HG02870 (cell line): Measurements from ENCODE around the gene AKT2.

Source experiments
- ATAC-seq: cut with Tn5 transposase; IDR thresholded peaks from one replicate; pipeline ENCODE4 v1.9.1; 2021; ENCODE audit warnings: mild to moderate bottlenecking, moderate library complexity; ENCODE audit not compliant: unreplicated experiment

AKT2 gene

DNA sequence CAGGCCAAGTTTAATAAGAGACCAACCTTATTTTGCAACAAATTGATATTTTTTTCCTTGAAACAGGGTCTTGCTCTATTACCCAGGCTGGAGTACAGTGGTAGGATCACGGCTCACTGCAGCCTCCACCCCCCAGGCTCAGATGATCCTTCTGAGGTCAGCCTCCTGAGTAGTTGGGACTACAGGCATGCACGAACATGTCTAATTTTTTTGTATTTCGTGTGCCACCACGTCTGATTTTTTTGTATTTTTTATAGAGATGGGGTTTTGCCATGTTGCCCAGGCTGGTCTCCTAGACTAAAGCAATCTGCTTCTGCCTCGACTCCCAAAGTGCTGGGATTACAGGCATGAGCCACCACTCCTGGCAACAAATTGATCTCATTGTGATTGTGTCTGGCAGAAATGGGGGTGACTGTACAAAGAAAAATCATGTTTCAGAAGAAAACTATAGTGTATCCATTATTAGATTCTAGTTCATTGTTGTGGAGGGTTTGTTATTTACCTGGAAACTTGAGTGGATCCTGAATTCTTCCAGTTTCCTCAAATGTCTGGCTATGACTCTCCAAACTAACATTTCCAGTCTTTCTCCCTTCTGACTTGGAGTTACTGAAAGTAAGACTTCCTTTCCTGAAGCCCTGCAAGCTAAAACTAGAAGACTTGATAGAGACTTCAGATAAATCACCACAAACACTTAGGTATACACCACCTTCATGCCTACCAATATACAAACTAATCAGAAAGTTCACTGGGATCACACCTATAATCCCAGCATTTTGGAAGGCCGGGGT lies 17.3 kb upstream of the AKT2 start:
- no peak for ATAC-seq

DNA sequence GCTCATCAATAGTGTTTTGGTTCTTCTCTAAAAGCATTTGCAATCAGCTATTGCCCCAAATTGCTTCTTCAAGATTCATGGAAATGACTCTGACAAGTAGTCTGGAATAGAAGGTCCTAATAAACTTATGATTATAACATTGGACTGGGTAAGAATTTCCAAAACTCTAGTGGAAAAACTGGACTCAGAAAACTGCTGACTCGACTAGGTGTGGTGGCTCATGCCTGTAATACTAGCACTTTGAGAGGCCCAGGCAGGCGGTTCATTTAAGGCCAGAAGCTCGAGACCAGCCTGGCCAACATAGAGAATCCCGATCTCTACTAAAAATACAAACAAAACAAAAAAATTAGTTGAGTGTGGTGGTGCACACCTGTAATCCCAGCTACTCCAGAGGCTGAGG lies 15.5 kb upstream of the AKT2 start:
- ATAC-seq: no peak

DNA sequence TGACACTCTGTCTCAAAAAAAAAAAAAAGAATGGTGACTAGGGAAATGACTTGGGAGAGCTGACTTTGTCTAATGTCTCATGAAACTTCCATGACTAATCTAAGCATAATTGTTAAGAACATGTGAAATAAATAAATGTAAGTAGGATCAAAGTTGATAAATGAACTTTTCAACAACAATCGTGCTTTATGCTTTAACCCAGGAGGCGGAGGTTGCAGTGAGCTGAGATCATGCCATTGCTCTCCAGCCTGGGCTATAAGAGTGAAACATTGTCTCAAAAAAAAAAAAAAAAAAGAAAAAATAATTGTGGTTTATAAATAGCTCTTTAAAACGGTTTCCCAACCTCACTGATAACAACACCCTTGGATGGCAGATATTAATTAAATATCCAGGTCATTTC lies 12.9 kb upstream of the AKT2 start:
- ATAC-seq: no peak

DNA sequence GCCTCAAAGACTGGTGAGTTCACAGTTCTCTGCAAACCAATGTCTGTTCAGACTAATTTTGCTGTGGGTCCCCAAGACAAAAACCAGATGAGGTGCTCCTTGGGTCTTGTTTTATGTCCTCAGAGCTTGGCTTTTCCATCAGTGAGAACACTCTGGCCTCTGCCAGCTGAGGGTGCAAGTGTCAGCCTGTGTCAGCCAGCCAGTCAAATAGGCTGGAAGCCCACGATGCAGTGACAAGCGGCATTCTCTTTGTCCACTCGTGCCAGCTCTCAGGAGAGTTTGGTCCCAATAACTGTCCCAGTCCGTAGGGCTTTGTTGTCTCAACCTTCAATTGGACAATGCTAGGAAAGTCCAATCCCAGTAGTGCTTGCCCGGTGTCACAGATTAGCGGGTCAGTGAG lies 9.4 kb upstream of the AKT2 start:
- no peak for ATAC-seq

DNA sequence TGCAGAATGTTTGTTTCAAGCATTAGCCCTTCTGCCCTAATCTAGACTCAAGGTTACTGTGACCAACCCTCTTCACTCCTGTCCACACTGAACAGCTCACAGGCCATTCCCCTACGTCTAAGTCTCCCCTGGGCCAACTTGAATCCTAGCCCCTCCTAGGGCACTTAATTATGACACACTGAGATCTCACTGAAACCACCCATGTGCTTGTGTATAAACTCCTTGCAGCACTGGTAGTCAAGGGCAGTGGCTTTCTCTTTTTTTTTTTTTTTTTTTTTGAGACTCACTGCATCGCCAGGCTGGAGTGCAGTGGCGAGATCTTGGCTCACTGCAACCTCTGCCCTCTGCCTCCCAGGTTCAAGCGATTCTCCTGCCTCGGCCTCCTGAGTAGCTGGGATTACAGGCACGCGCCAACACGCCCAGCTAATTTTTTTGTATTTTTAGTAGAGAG lies 1.9 kb upstream of the AKT2 start:
- no peak for ATAC-seq

DNA sequence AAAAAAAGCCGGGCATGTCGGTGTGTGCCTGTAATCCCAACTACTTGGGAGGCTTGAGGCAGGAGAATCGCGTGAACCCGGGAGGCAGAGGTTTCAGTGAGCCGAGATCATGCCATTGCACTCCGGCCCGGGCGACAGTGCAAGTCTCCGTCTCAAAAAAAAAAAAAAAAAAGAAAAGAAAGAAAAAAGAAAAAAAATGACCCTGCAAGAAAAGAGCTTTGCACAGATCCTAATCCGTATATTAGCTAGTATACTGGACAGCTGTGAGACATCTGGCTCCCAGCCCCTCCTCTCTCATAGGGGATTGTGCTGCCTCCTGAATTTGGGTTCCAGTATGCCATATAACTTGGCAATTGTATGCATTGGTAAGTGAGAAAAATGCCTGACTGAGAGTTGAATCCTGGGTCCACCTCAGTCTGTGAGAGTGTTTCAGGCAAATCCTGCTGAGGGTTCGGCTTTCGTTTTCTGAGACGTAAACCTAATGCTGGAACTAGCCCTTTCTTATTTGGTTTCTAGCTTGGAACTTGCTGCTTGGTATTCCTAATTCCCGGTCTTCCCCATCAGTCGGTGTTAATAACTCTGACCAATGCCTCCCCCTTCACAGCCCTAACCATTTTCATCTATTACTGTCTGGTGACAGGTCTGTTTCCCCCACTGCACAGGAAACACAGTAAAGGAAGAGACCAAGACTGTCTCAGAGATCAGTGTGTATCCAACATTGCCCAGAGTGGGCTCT lies 1.3 kb upstream of the AKT2 start:
- no peak for ATAC-seq

DNA sequence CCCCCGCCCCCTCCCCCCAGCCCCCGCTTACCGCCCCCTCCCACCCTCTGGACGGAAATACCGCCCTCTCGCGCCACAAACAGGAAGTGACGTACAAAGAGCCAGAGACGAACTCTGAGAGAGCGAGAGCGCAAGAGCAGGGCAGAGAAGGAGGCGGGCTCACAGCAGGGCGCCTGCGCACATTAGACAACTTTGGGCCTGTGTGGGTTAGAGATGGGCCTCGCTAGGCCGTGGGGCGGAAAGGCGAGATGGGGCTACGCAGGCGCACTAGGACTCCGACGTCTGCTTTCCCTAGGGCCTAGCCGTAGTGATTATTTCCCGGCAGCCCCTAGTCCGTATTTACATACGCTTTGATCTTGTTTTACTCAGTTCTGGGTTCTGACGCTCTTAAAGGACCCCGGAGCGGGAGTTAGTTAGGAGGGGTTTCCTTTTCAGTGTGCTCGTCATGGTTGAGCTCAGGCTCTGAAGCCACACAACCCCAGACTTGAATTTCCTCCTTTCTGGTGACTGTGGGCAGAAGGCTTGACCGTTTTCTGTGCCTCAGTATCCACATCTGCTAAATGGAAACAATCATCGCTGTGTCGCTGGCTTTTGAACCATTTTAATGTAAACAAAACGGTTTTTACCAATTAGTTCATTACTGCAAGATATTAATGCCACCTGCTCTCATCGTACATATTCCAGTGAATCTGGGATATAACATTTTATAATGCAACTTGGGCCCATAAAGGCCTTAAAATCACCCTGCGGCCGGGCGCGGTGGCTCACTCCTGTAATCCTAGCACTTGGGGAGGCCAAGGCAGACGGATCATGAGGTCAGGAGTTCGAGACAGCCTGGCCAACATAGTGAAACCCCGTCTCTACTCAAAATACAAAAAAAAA lies 449 bp upstream of the AKT2 start:
- ATAC-seq: peak; percentile 89

DNA sequence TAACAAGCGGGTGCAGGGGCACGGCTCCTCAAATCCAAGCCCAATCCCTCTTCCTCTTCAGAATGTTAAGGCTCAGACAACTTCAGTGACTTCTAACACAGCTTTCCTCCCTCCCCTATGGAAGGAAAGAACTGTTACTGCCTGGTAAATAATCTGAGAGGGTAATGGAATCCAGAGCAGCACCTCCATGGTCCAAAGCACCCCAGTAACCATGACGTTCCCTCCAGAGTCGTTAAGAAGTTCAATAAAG lies 969 bp downstream of the AKT2 start:
- ATAC-seq: no peak

DNA sequence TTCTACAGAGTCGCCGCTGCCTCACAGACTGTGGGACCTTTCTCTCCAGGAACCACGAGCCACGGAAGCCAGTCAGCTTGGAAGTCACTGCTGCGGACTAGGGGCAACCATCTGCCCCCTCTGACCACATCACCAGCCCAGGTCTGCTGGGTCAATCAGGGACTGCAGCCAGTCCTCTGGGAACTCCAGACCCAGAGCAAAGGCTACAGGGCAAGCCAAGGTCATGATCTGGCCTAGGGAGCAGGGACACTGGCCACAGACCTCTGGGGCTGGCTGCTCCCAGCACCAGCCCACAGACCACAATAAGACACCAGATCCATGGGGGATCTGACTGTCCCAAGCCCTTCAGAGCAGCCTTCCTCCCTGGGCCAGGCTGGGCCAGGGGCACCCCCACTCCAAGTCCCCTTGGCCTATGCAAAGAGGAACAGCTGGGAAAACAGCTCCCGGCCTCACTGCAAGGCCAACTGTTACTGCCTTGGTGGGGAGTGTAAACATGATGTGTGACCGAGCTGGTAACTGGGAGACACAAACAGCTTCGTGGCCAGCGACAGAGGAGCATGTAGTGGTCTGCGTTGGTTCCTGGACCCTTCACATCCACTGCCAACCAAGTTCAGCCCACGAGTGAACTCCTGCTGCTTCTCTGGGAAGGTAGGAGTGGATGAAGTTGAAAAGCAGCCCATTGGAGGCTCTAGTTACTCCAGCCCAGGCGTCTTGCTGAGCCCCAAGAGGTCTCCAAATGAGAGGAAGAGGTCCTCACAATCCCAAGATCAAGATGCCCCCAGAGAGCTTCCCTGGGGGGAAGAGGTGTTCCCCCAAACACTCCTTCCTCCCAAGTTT lies 1.5 kb downstream of the AKT2 start:
- no peak for ATAC-seq

DNA sequence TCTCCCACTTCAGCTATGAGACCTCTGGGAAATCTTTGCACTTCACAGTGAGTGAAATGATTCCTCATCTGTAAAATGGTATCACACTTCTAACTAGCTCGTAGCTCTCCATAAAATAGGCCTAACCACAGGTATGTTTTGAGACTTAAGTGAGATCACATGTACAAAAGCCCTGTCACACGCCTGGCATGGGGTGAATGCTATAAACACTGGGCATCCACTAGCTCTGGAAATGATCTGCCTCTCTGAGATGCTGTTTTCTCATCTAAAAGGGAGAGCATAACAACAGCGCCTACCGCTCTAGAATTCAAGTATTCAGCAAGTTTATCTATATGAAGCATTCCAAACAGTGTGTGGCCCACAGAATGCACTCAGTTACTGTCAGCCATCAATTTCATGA lies 2.2 kb downstream of the AKT2 start:
- no peak for ATAC-seq

DNA sequence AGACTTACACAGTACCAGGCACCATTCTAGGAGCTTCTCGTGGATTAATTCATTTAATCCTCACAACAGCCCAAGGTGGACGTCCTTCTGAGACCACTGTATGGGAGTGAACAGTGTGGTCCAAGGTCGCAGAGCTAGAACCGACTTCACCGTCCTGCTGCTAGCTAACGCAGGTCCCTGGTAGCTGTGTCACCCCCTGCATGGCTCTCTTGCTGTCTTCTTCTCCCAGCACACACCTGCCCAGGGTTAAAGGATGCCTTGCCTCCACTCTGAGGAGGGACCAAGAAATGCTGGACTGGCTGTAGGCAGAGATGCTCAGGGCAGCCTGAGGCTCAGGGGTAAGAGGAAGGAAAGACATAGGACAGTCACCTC lies 3.0 kb downstream of the AKT2 start:
- no peak for ATAC-seq

DNA sequence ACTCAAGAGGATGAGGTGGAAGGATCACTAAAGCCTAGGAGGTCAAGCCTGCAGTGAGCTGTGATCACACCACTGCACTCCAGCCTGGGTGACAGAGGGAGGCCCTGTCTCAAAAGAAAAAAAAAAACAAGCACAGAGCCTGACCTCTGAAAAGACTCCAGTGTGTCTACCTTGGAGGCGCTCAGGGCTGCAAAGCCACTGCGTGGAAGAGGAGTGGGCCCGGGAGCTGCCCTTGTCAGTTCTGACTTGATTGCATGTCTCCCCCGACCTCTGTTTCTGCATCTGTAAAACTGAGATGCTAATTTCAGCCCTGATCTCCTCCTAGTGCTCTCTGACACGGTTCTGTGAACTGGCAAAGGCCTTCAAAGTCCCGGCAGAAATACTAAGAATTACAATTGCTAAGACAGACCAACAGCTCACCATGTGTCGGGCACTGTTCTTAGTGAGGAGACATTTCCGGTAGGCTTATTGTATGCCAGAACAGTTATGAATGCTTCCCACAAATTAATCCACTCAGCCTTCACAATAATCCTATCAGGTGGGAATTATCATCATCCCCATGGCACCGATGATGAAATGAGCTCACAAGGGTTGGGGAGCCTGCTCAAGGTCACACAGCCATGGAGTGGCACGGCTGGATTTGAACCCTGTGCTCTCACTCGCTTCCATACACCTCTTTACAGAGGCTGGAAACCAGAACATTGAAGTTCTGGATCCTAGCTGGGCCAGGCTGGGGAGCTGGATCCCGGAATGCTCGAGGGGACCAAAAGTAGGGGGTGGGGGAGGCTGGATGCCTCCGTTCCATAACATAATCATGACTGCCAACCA lies 3.5 kb downstream of the AKT2 start:
- no peak for ATAC-seq

DNA sequence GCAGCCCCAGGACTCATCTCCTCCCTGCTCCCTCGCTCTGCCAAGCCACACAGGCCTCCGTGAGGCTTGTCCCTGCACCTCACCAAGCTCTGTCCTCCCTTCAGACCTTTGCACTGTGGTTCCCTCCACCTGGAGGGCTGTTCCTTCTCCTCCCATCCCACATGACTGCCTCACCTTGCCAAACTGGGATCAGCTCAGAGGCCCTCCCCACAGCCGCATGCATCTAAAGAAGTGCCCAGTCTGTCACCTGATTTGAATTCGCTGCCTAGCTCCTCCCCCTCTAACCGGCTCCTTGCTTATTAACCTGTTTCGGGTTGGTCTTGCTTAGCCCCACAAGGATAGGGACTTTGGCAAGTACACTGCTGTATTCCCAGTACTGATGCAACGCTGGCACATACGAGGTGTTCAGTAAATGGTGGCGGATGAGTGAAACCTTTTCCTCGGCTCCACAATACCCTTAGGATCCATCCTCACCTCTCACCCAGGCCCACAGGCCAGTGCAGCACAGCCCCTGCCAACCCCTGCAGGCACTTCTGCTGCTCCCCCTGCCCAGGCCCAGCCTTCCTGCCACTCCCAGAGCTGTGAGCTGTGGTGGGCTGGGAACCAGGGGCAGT lies 4.4 kb downstream of the AKT2 start:
- ATAC-seq: no peak

DNA sequence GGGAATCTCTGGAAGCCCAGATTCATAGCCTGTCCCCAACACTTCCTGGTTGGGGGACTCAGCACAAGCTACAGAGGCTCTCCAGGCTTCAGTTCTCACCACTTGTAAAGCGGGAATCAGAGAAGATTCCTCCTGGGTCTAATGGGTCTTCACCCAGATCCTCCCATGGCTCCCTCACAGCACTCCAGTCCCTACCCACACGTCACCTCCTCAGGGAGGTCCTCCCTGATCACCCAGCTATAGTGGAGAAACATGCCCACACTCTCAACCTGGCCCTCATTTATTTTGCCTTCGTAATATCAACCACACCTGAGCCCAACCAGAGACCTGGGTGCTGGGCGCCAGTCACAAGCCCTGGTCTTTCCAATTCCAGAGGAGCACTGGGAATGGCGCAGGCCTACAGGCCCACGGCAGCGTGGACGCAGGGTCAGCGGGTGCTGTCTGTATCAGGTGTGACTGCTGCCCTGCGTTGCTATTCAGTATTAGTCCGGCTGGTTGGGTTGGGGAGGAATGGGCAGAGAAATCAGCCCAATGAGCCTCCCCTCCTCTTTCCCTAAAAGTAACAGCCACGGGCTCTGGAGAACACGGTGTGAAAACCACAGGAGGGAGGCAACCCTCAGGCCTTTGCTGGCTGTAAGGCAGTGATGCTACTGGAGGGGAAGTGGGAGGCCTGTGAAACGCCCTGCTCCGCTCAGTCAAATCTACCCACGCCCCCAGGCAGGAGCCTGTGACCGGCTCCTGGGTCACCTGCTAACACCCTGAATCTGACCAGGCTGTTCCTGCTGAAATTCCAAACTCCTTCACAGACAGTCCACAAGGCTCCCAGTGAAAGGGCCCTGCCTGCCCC lies 5.2 kb downstream of the AKT2 start:
- no peak for ATAC-seq

DNA sequence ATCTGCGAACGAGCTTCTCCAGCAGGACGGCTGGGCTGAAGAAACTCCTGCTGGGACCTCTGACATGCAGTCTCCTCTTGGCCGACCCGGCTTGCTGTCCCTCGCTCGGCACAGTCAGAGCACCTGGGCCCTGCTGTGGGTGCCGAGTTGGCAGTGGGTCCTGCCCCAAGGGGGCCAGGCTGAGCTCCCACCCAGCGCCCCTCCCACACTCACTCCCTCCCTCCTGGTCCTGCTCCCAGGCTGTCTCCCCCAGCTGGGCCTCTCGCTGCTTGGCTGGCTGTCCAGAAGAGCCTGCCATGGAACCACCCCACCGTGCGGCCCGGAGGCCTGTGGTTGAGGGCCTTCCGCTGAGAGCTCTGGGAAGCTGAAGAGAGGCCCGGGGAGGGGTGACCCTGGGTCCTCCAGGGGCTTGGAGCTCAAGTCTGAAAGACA lies 6.0 kb downstream of the AKT2 start:
- no peak for ATAC-seq

DNA sequence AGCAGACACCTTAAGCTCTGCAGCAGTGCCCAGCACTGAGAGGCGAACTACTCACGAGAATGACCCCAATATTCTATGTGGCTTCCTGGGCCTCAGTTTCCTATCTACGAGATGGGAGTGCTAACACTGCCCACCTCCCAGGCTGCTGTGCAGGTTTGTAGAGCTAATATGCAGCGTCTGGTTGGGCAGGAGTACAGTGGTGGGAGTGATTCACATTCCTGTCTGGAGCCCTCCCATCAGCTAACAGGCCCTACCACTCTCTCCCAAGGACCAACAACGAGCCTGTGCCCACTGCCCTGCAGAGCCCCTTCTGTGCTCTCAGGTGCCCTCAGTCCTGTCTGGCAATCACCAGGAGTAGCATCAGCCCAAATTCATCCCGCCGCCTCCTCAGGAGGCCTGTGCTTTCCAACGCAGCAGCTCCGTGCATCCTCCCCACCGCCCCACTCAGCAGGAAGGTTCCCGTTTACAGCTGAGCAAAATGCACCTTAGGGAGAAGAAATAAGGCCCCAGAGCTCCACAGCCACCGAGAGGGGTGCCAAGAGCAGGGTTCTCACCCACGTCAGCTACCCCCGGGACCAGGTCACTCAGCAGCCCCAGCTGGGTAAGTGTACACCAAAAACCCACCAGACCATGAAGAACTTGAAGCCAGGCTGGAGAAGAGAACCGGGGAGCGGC lies 6.6 kb downstream of the AKT2 start:
- ATAC-seq: no peak

DNA sequence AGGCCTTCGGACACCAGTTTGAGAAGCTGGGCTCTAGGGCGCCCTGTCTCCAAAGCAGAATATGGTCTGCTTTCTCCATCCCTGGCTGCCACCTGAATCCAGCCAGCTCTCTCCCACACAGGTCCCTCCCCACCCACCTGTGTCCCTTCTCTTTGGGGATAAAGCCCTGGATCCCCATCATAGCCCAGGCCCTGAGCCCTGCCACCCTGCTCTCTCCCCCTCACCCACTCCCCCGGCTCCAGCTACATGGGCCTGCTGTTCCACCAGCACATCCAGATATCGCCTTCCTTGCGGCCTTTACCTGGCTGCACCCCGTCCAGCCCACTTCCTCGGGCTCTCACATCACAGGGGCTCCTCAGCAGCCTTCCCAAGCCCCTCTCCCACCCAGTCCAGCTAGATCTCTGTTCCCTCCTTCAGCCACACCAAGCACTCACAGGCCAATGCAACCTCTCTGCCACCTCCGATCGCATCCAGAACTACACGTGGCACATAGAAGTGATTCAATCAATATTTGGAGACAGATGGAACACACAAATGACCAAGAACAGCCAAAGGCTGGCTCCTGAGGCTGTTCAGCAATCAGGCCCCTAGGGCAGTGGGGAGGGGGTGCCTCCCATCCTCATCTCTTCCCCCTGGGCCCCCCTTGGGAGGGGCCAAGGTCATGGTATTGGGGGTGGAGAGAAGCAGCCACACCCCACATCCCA lies 7.6 kb downstream of the AKT2 start:
- ATAC-seq: no peak
